ENCODE results near the gene NKD2. TPM values are rescaled to one million over a fixed set of nuclear protein-coding genes. Genes with fewer than 3 reads are reported as not detected.

Gene NKD2
- total and polyA plus RNA-seq, 9 of the 15 experiments (the other 6 are each of a cell fraction or from before 2014, with no cell fraction given), result 0.09 to 0.64 (median 0.27) TPM; not detected in 5

GRCh38 chr5:1034421-1034905 is 25.9 kb downstream of the NKD2 start:
- H3K27ac ChIP-seq (ENCODE audit: extremely low read depth, low read depth, low read length), result no peak overlapping the region
- FAIRE-seq, result no peak
- no peak for DNase-seq (ENCODE audit: extremely low read depth in 1 of 4, low spot score in 3 of 4)
- H3K9ac ChIP-seq (ENCODE audit: insufficient read depth in 1 of 2, low read depth in 2 of 2, low read length in 2 of 2), result no peak overlapping the region
- H3K36me3 ChIP-seq (ENCODE audit: control insufficient read depth, insufficient read depth, low read length), result no peaks in the 10 kb centered on the region
- no peaks in the 10 kb centered on the region for H3K9me3 ChIP-seq (replicated peaks; ENCODE audit: control insufficient read depth, insufficient read depth, low read depth, low read length)
- 15% methylated on average over 17 of the region's 17 CpGs for WGBS (ENCODE audit: insufficient coverage, low coverage, missing lambda C conversion rate)
- ChIA-PET CTCF (ENCODE audit: low intra/inter-chr PET ratio) (no interaction called here), POLR2A (interaction anchor here (0.6 kb wide), 1 partner anchor 729 kb away, joined by 4 read pairs; no protein-coding TSS in a partner anchor)
- no peaks in the 10 kb centered on the region for H3K79me2 ChIP-seq (ENCODE audit: control insufficient read depth, insufficient read depth, low read length)
- no peak overlapping the region for H2AFZ ChIP-seq (ENCODE audit: low read depth, low read length)
- ATAC-seq, result no peak
- no peaks in the 10 kb centered on the region for H3K9me1 ChIP-seq (ENCODE audit: control insufficient read depth, insufficient read depth, low read length)
- TF ChIP-seq ZNF707 (CRISPR knock-in tag; conservative IDR thresholded peaks at IDR 0.05) (no peak), POLR2A (conservative IDR thresholded peaks at IDR 0.05) (no peak), NEUROD1 (IDR thresholded peaks at IDR 0.05; ENCODE audit: borderline replicate concordance, low read depth, low read length, partially characterized antibody) (no peak), HMG20B (CRISPR knock-in tag; IDR thresholded peaks at IDR 0.05) (no peak), SRSF1 (IDR thresholded peaks at IDR 0.05; ENCODE audit: low read depth, low read length) (no peak), ZNF436 (CRISPR knock-in tag; IDR thresholded peaks at IDR 0.05) (no peak), TFAM (CRISPR knock-in tag; conservative IDR thresholded peaks at IDR 0.05) (no peak)
- H3K4me2 ChIP-seq (ENCODE audit: insufficient read depth, low read length), result no peak overlapping the region
- no TSS peak for BruUV-seq (replicated peaks)
- H3K27me3 ChIP-seq (ENCODE audit: control insufficient read depth in 2 of 2, insufficient read depth in 2 of 2, low read length in 2 of 2), result peaks cover 29 to 79% of the 10 kb centered on the region in 2 experiments; a peak in 4 of 5 replicates
- intact Hi-C loops (cut with micrococcal nuclease) (no loop called here), in situ Hi-C loops (cut with MboI) (no loop called here)
- H3K4me3 ChIP-seq, result no peak overlapping the region
- peaks cover 6% of the 10 kb centered on the region for H4K20me1 ChIP-seq (replicated peaks; ENCODE audit: control insufficient read depth, insufficient read depth, low read length)
- peaks cover 0 to 25% of the 10 kb centered on the region in 2 experiments; a peak in 2 of 5 replicates for H3K4me1 ChIP-seq (replicated peaks in 1 of 2; ENCODE audit: control insufficient read depth in 2 of 2, insufficient read depth in 2 of 2, low read length in 2 of 2)

- H3K4me3 ChIP-seq, result no peak overlapping the region
- H3K9me3 ChIP-seq (replicated peaks; ENCODE audit: control insufficient read depth, insufficient read depth, low read depth, low read length), result no peaks in the 10 kb centered on the region
- ATAC-seq (no peak), FAIRE-seq (no peak), DNase-seq (ENCODE audit: extremely low read depth in 1 of 4, low spot score in 3 of 4) (no peak)
- H3K27me3 ChIP-seq (ENCODE audit: control insufficient read depth in 2 of 2, insufficient read depth in 2 of 2, low read length in 2 of 2), result peaks cover 29 to 77% of the 10 kb centered on the region in 2 experiments; a peak in 4 of 5 replicates
- H3K79me2 ChIP-seq (ENCODE audit: control insufficient read depth, insufficient read depth, low read length), result no peaks in the 10 kb centered on the region
- intact Hi-C loops (cut with micrococcal nuclease), result no loop called here
- ChIA-PET CTCF (ENCODE audit: low intra/inter-chr PET ratio) (no interaction called here), POLR2A (no interaction called here)
- no peaks in the 10 kb centered on the region for H3K36me3 ChIP-seq (ENCODE audit: control insufficient read depth, insufficient read depth, low read length)
- in situ Hi-C loops (cut with MboI), result no loop called here
- 3% methylated on average over 2 of the region's 2 CpGs for WGBS (ENCODE audit: insufficient coverage, low coverage, missing lambda C conversion rate)
- H3K4me2 ChIP-seq (ENCODE audit: insufficient read depth, low read length), result no peak overlapping the region
- no peak overlapping the region for H3K27ac ChIP-seq (ENCODE audit: extremely low read depth, low read depth, low read length)
- BruUV-seq (replicated peaks), result no TSS peak
- H3K9ac ChIP-seq (ENCODE audit: insufficient read depth in 1 of 2, low read depth in 2 of 2, low read length in 2 of 2), result no peak overlapping the region
- no peaks in the 10 kb centered on the region for H3K9me1 ChIP-seq (ENCODE audit: control insufficient read depth, insufficient read depth, low read length)
- H2AFZ ChIP-seq (ENCODE audit: low read depth, low read length), result no peak overlapping the region
- peaks cover 6% of the 10 kb centered on the region; the same call in 1 of the 2 replicates for H4K20me1 ChIP-seq (replicated peaks; ENCODE audit: control insufficient read depth, insufficient read depth, low read length)
- peaks cover 0 to 24% of the 10 kb centered on the region in 2 experiments; a peak in 2 of 5 replicates for H3K4me1 ChIP-seq (replicated peaks in 1 of 2; ENCODE audit: control insufficient read depth in 2 of 2, insufficient read depth in 2 of 2, low read length in 2 of 2)
- TF ChIP-seq TSC22D4 (tag; IDR thresholded peaks at IDR 0.05) (peak; percentile 98), ZFP36 (IDR thresholded peaks at IDR 0.05; ENCODE audit: low read depth, low read length, partially characterized antibody) (no peak), ZNF133 (CRISPR knock-in tag; IDR thresholded peaks at IDR 0.05) (no peak), NFRKB (IDR thresholded peaks at IDR 0.05; ENCODE audit: low read depth) (peak; percentile 69; the same call in 1 of the 2 replicates)
These were observed 26.4 kb downstream of the NKD2 start for GRCh38 chr5:1034986-1035385.

All from K562 (cell line).